Measurements from ENCODE around the gene MPP3.

DNA sequence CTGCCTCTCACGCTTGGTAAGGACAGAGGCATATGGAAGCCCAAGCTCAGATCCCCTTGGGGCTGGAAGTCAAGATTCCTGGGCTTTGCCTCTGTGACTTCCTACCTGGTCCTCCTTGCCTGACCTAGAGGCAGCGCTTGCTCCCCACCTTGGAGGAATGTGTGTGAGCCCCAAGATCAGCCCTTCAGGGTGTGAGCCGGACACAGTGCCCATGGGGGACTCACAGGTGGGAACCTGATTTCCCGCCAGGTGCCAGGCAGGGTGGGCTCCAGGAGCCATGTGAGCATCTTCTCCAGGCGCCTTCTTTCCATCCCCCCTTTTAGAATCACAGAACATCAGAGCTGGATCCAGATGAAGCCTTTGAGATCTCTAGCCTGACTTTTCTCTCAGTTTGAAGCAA is 24.2 kb upstream of the MPP3 start:
- TF ChIP-seq, protein P1, sequence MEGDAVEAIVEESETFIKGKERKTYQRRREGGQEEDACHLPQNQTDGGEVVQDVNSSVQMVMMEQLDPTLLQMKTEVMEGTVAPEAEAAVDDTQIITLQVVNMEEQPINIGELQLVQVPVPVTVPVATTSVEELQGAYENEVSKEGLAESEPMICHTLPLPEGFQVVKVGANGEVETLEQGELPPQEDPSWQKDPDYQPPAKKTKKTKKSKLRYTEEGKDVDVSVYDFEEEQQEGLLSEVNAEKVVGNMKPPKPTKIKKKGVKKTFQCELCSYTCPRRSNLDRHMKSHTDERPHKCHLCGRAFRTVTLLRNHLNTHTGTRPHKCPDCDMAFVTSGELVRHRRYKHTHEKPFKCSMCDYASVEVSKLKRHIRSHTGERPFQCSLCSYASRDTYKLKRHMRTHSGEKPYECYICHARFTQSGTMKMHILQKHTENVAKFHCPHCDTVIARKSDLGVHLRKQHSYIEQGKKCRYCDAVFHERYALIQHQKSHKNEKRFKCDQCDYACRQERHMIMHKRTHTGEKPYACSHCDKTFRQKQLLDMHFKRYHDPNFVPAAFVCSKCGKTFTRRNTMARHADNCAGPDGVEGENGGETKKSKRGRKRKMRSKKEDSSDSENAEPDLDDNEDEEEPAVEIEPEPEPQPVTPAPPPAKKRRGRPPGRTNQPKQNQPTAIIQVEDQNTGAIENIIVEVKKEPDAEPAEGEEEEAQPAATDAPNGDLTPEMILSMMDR (IDR thresholded peaks at IDR 0.05), result no peak
- TF ChIP-seq EZH2 (IDR thresholded peaks at IDR 0.05) (no peak), EZH2phosphoT487 (IDR thresholded peaks at IDR 0.05) (no peak)

All from neural progenitor cell (in vitro differentiated cells).